Stimulated activated CD4-positive, alpha-beta T cell treated with anti-CD3 and anti-CD28 coated beads, Interleukin-4, amount 100 ng/mL, for 1 hour (primary cell): Measurements from ENCODE around the gene NEURL1B.

Experiments used
- DNase-seq: peaks from one replicate; pipeline ENCODE4 v3.0.0-alpha.2; 2020

NEURL1B gene

GRCh38 chr5:172719211-172719610 is 78.1 kb downstream of the NEURL1B start:
- no peak for DNase-seq

GRCh38 chr5:172720655-172721054 is 79.6 kb downstream of the NEURL1B start:
- DNase-seq, result no peak

- no peak for DNase-seq
Observed at GRCh38 chr5:172721455-172722326, 80.6 kb downstream of the NEURL1B start.

GRCh38 chr5:172722327-172722815 is 81.3 kb downstream of the NEURL1B start:
- DNase-seq, result no peak

- no peak for DNase-seq
Observed at GRCh38 chr5:172723508-172723907, 82.4 kb downstream of the NEURL1B start.

GRCh38 chr5:172724242-172725183 is 83.5 kb downstream of the NEURL1B start:
- DNase-seq, result no peak

GRCh38 chr5:172725273-172725672 is 84.2 kb downstream of the NEURL1B start:
- no peak for DNase-seq

GRCh38 chr5:172725785-172726184 is 84.7 kb downstream of the NEURL1B start:
- no peak for DNase-seq

- DNase-seq, result no peak
Observed at GRCh38 chr5:172726966-172727365, 85.9 kb downstream of the NEURL1B start.

- no peak for DNase-seq
Observed at GRCh38 chr5:172727551-172727950, 86.5 kb downstream of the NEURL1B start.

GRCh38 chr5:172728481-172729241 is 87.6 kb downstream of the NEURL1B start:
- DNase-seq, result no peak

GRCh38 chr5:172729588-172729987 is 88.5 kb downstream of the NEURL1B start:
- no peak for DNase-seq

GRCh38 chr5:172730222-172730621 is 89.2 kb downstream of the NEURL1B start:
- no peak for DNase-seq

- DNase-seq, result no peak
Observed at GRCh38 chr5:172730981-172731679, 90.1 kb downstream of the NEURL1B start.

GRCh38 chr5:172731680-172732074 is 90.6 kb downstream of the NEURL1B start:
- no peak for DNase-seq

GRCh38 chr5:172732201-172732865 is 91.3 kb downstream of the NEURL1B start:
- DNase-seq, result no peak

GRCh38 chr5:172733131-172733973 is 92.3 kb downstream of the NEURL1B start:
- no peak for DNase-seq

GRCh38 chr5:172733974-172734346 is 92.9 kb downstream of the NEURL1B start:
- DNase-seq, result no peak

- DNase-seq, result no peak
Observed at GRCh38 chr5:172735141-172735831, 94.2 kb downstream of the NEURL1B start.
